Trophoblast cell (in vitro differentiated cells and primary cell): ENCODE results near the gene PSMD13.

Source experiments
- DNase-seq, 2 donors: peaks; one replicate each; pipeline ENCODE4 v3.0.0-alpha.2; 2016
- H2AFZ ChIP-seq: 2 replicates; pipeline ENCODE4 v1.6.1; 2013; ENCODE audit warnings: low read length, moderate library complexity, mild to moderate bottlenecking; ENCODE audit not compliant: insufficient read depth, poor library complexity
- H2AK5ac ChIP-seq: 2 replicates; pipeline ENCODE4 v1.6.1; 2013; ENCODE audit warnings: mild to moderate bottlenecking, low read length
- H2BK120ac ChIP-seq: 2 replicates; pipeline ENCODE4 v1.6.1; 2013; ENCODE audit warnings: low read length, mild to moderate bottlenecking, moderate library complexity; ENCODE audit not compliant: insufficient read depth, poor library complexity
- H2BK12ac ChIP-seq: 2 replicates; pipeline ENCODE4 v1.6.1; 2013; ENCODE audit warnings: mild to moderate bottlenecking, low read length, moderate library complexity
- H2BK5ac ChIP-seq: 2 replicates; pipeline ENCODE4 v1.6.1; 2013; ENCODE audit warnings: low read length, low read depth, moderate library complexity, mild to moderate bottlenecking; ENCODE audit not compliant: poor library complexity
- H3K14ac ChIP-seq: 2 replicates; pipeline ENCODE4 v1.6.1; 2013; ENCODE audit warnings: mild to moderate bottlenecking, low read length
- H3K18ac ChIP-seq: 2 replicates; pipeline ENCODE4 v1.6.1; 2013; ENCODE audit warnings: mild to moderate bottlenecking, low read length
- H3K23ac ChIP-seq: 2 replicates; pipeline ENCODE4 v1.6.1; 2013; ENCODE audit warnings: low read length
- H3K27ac ChIP-seq: 2 replicates; pipeline ENCODE4 v1.5.1; 2013; ENCODE audit warnings: low read depth, mild to moderate bottlenecking, inconsistent platforms, low read length, moderate library complexity
- H3K27me3 ChIP-seq: 2 replicates; pipeline ENCODE4 v1.6.1; 2013; ENCODE audit warnings: inconsistent platforms, mild to moderate bottlenecking, low read length, moderate library complexity; ENCODE audit not compliant: insufficient read depth
- H3K36me3 ChIP-seq, 2 experiments: 1 replicate in 1 of 2; 2 replicates in 1 of 2; pipeline ENCODE4 v1.6.1; 2013; ENCODE audit warnings: low read length in 2 of 2, mild to moderate bottlenecking in 2 of 2, moderate library complexity in 1 of 2; ENCODE audit not compliant: insufficient read depth in 2 of 2, control insufficient read depth in 1 of 2
- H3K4ac ChIP-seq: 2 replicates; pipeline ENCODE4 v1.6.1; 2013; ENCODE audit warnings: low read depth, mild to moderate bottlenecking, low read length, moderate library complexity
- H3K4me1 ChIP-seq, 2 experiments: 1 replicate in 1 of 2; 2 replicates in 1 of 2; pipeline ENCODE4 v1.6.1; 2013; ENCODE audit warnings: low read length in 2 of 2, mild to moderate bottlenecking in 2 of 2, moderate library complexity in 1 of 2; ENCODE audit not compliant: insufficient read depth in 2 of 2, control insufficient read depth in 1 of 2
- H3K4me2 ChIP-seq: 2 replicates; pipeline ENCODE4 v1.6.1; 2013; ENCODE audit warnings: inconsistent platforms, mild to moderate bottlenecking, low read length, moderate library complexity
- H3K4me3 ChIP-seq: 2 replicates; pipeline ENCODE4 v1.5.1; 2013; ENCODE audit warnings: mild to moderate bottlenecking, low read depth, low read length, inconsistent platforms
- H3K79me1 ChIP-seq: one replicate; pipeline ENCODE4 v1.6.1; 2013; ENCODE audit warnings: low read length
- H3K79me2 ChIP-seq: 2 replicates; pipeline ENCODE4 v1.6.1; 2013; ENCODE audit warnings: low read length, mild to moderate bottlenecking; ENCODE audit not compliant: control insufficient read depth, insufficient read depth, poor library complexity
- H3K9ac ChIP-seq: 2 replicates; pipeline ENCODE4 v1.6.1; 2013; ENCODE audit warnings: mild to moderate bottlenecking, low read length
- H3K9me3 ChIP-seq: 2 replicates; pipeline ENCODE4 v1.6.1; 2013; ENCODE audit warnings: low read depth, mild to moderate bottlenecking, control low read depth, inconsistent platforms, low read length; ENCODE audit not compliant: insufficient read depth
- H4K12ac ChIP-seq: 2 replicates; pipeline ENCODE4 v1.6.1; 2013; ENCODE audit warnings: low read depth, mild to moderate bottlenecking, low read length, moderate library complexity
- H4K8ac ChIP-seq: 2 replicates; pipeline ENCODE4 v1.6.1; 2013; ENCODE audit warnings: low read depth, mild to moderate bottlenecking, low read length, moderate library complexity
- H4K91ac ChIP-seq: one replicate; pipeline ENCODE4 v1.6.1; 2013; ENCODE audit warnings: low read depth, mild to moderate bottlenecking, low read length, moderate library complexity
- WGBS: extraction: QIAGEN DNeasy Blood & Tissue Kit; methylation state at CpG from one replicate; pipeline ENCODE4 v1.1.7; 2013; ENCODE audit warnings: missing lambda C conversion rate; ENCODE audit not compliant: insufficient read length, insufficient coverage; ENCODE audit errors: extremely low coverage; 5-methylcytosine and 5-hydroxymethylcytosine counted together

PSMD13 gene

GRCh38 chr11:289712-290620, 53.2 kb downstream of the PSMD13 start:
- H4K8ac ChIP-seq: peak overlapping the region; percentile 40
- no peaks in the 10 kb centered on the region for H3K9me3 ChIP-seq
- peak overlapping the region; percentile 3 for H2BK12ac ChIP-seq
- H3K4me3 ChIP-seq: no peak overlapping the region
- no peak overlapping the region for H3K27ac ChIP-seq
- no peak overlapping the region for H2AFZ ChIP-seq
- H3K27me3 ChIP-seq: no peaks in the 10 kb centered on the region
- peaks cover 6% of the 10 kb centered on the region for H3K79me1 ChIP-seq
- H3K36me3 ChIP-seq: peaks cover 17 to 24% of the 10 kb centered on the region in 2 experiments
- peak overlapping the region; percentile 11 for H2AK5ac ChIP-seq
- peaks cover 21 to 27% of the 10 kb centered on the region in 2 experiments for H3K4me1 ChIP-seq
- no peak for DNase-seq
- H3K79me2 ChIP-seq: peaks cover 6% of the 10 kb centered on the region
- H4K91ac ChIP-seq: peak overlapping the region; percentile 3
- H3K4ac ChIP-seq: peak overlapping the region; percentile 18
- H3K14ac ChIP-seq: peak overlapping the region; percentile 38
- no peak overlapping the region for H2BK120ac ChIP-seq
- WGBS: no CpG with 5 or more reads among the region's 48 CpGs
- no peak overlapping the region for H3K9ac ChIP-seq
- H3K4me2 ChIP-seq: peak overlapping the region; percentile 53
- peak overlapping the region; percentile 27 for H4K12ac ChIP-seq
- H2BK5ac ChIP-seq: no peak overlapping the region
- H3K18ac ChIP-seq: peak overlapping the region; percentile 4
- H3K23ac ChIP-seq: no peak overlapping the region

DNA sequence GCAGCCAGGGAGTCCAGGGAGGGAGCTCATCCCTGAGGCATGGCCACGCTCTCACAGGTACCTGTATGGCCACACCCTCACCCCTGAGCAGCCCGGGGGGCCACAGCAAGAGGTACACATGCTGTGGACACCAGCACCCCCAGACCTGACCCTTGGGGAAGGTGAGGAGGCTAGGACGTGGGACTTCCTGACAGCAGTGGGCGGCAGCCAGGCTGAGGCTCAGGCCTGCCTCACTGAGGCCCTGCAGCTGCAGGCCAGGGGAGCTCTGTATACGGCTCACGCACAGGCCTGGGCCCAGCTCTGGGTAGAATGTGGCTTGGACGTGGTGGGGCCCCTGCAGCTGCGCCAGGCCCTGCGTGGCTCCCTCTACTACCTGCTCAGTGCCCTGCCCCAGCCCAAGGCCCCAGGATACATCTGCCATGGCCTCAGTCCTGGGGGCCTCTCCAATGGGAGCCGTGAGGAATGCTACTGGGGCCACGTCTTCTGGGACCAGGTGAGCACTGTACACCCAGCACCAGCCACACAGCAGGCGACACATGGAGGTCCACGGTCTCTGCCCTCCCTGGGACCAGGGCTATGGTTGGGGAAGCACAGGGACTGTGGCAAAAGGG, 54.0 kb downstream of the PSMD13 start:
- Histone ChIP-seq H4K91ac (no peak overlapping the region), H3K4me3 (no peak overlapping the region), H2BK5ac (no peak overlapping the region), H3K4ac (no peak overlapping the region), H2BK12ac (no peak overlapping the region), H4K12ac (no peak overlapping the region), H4K8ac (no peak overlapping the region), H3K4me2 (no peak overlapping the region), H3K27me3 (no peaks in the 10 kb centered on the region), H3K36me3 (peaks cover 21 to 25% of the 10 kb centered on the region in 2 experiments), H2BK120ac (no peak overlapping the region), H3K79me2 (peaks cover 6% of the 10 kb centered on the region), H3K4me1 (peaks cover 24 to 28% of the 10 kb centered on the region in 2 experiments), H3K18ac (peak overlapping the region; percentile 18), H3K14ac (no peak overlapping the region), H2AK5ac (no peak overlapping the region), H3K9ac (no peak overlapping the region), H2AFZ (no peak overlapping the region), H3K23ac (no peak overlapping the region), H3K9me3 (no peaks in the 10 kb centered on the region), H3K79me1 (peaks cover 6% of the 10 kb centered on the region), H3K27ac (no peak overlapping the region)
- no peak for DNase-seq
- WGBS: no CpG with 5 or more reads among the region's 13 CpGs

DNA sequence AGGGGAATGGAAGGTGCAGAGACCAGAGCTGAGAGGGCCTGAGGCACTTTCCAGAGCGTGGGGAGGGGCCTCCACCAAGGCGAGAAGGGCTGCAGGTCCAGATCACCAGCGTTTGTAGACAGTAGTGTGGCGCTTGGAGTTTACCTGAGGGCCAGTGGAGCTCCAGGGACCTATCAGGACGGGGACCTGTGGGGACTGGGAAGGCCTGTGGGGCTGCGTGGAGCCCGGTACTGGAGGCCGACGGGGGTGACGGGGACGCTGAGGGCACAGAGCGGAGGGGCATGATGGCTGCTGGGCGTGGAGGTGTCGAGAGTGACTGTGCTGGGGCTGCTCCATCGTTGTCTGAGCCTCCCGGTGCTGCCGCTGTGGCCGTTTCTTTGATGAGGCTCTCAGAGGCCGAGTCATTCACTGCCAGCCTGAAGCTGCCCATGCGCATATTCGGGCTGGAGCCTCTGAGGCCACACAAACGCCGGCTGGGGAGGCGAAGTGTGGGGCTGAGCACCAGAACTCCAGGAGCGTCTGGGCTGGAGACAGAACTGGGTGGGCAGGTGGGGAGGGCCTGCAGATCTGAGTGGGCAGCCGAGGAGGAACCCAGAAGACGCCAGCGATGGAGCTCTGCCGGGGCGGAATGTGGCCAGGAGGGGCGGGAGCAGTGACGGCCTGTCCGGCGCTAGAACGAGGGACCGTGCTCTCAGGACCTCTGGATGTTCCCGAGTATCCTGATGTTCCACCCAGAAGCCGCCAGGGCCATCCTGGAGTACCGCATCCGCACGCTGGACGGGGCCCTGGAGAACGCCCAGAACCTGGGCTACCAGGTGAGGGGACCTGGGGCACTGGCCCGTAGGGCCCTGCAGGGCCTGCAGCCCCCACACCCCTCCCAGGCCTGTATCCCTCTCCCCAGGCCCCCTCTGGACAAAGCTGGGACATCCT, 54.8 kb downstream of the PSMD13 start:
- Histone ChIP-seq H2BK5ac (no peak overlapping the region), H3K36me3 (peaks cover 25% of the 10 kb centered on the region in 2 experiments), H3K14ac (no peak overlapping the region), H3K23ac (no peak overlapping the region), H2BK12ac (no peak overlapping the region), H2AK5ac (no peak overlapping the region), H4K91ac (no peak overlapping the region), H3K9ac (no peak overlapping the region), H2BK120ac (no peak overlapping the region), H3K27ac (no peak overlapping the region), H3K27me3 (no peaks in the 10 kb centered on the region), H2AFZ (no peak overlapping the region), H3K4ac (no peak overlapping the region), H3K4me2 (no peak overlapping the region), H3K79me1 (peaks cover 6% of the 10 kb centered on the region), H3K79me2 (peaks cover 6% of the 10 kb centered on the region), H3K9me3 (no peaks in the 10 kb centered on the region), H4K8ac (no peak overlapping the region), H4K12ac (peak overlapping the region; percentile 32), H3K18ac (no peak overlapping the region), H3K4me3 (no peak overlapping the region), H3K4me1 (peaks cover 25 to 28% of the 10 kb centered on the region in 2 experiments)
- no CpG with 5 or more reads among the region's 44 CpGs for WGBS
- no peak for DNase-seq
